Esophagus squamous epithelium (tissue), 5 donors: ENCODE data around the gene SEMA7A. TPM values are rescaled to one million over a fixed set of nuclear protein-coding genes. Genes with fewer than 3 reads are reported as not detected.
"Not testable (repeated sequence)": the region's sequence is repeated elsewhere in the genome, so short reads cannot be mapped to it uniquely, and the experiment has no call there.

ENCODE experiments used
- DNase-seq: peaks from one replicate; lab custom pipeline; 2025; lab: John Stamatoyannopoulos, UW
- H3K27ac ChIP-seq, 4 donors: fragments of 200-600 bp; sonication (generic); one replicate each; pipeline ENCODE4 v1.5.1; 2016 to 2019; ENCODE audit warnings: mild to moderate bottlenecking in 1 of 4
- H3K27me3 ChIP-seq, 4 donors: fragments of 200-600 bp; sonication (generic); 1 replicate in 3 of 4; 2 replicates in 1 of 4; pipeline versions ENCODE4 v1.5.1 to v1.6.0; 2017 to 2021; ENCODE audit warnings: antibody characterized with exemption in 1 of 4
- H3K36me3 ChIP-seq, 3 donors: fragments of 200-600 bp; sonication (generic); one replicate each; pipeline ENCODE4 v1.5.1; 2016 to 2019
- H3K4me1 ChIP-seq, 3 donors: fragments of 200-600 bp; sonication (generic); one replicate each; pipeline ENCODE4 v1.5.1; 2017 to 2019
- H3K4me3 ChIP-seq, 4 donors: fragments of 200-600 bp; sonication (generic); 1 replicate in 3 of 4; 2 replicates in 1 of 4; pipeline ENCODE4 v1.5.1; 2016 to 2019; ENCODE audit warnings: mild to moderate bottlenecking in 2 of 4, moderate library complexity in 1 of 4
- H3K9me3 ChIP-seq, 3 donors: fragments of 200-600 bp; sonication (generic); one replicate each; pipeline ENCODE4 v1.5.1; 2016 to 2019
- POLR2A ChIP-seq, 4 donors: fragments of 450-650 bp; IDR thresholded peaks; one replicate each; pipeline ENCODE4 v1.6.1; 2017; ENCODE audit warnings: antibody characterized with exemption in 4 of 4, mild to moderate bottlenecking in 4 of 4, moderate library complexity in 3 of 4
- WGBS, 2 donors: methylation state at CpG; one replicate each; pipeline ENCODE4 v1.1.5; 2018; 5-methylcytosine and 5-hydroxymethylcytosine counted together
- intact Hi-C: fragments of 100-400 bp; cut with DNase I; formaldehyde crosslinking; loops from one replicate; pipeline ENCODE4 v1.15.0; 2022
- total RNA-seq, 4 donors: library from RNA; depleted of rRNA; stranded (reverse); fragments of >200 nt; gene quantifications; one replicate each; pipeline ENCODE4 v1.1.0, GENCODE V29; 2016
- TF ChIP-seq, protein P1 (sequence below), 6 experiments: fragments of 450-650 bp in 4 of 6; fragments of 200-600 bp in 2 of 6; sonication (generic) in 2 of 6; IDR thresholded peaks; one replicate each; pipeline ENCODE4 v1.5.1; 2016 to 2019; ENCODE audit warnings: antibody characterized with exemption in 6 of 6, mild to moderate bottlenecking in 4 of 6, moderate library complexity in 4 of 6
- donor health status: DM: yes; HTN: yes; CAD: no.

SEMA7A gene
- total RNA-seq, 4 donors from 2014 or later = 1.2 to 7.5 (median 2.9) TPM

DNA sequence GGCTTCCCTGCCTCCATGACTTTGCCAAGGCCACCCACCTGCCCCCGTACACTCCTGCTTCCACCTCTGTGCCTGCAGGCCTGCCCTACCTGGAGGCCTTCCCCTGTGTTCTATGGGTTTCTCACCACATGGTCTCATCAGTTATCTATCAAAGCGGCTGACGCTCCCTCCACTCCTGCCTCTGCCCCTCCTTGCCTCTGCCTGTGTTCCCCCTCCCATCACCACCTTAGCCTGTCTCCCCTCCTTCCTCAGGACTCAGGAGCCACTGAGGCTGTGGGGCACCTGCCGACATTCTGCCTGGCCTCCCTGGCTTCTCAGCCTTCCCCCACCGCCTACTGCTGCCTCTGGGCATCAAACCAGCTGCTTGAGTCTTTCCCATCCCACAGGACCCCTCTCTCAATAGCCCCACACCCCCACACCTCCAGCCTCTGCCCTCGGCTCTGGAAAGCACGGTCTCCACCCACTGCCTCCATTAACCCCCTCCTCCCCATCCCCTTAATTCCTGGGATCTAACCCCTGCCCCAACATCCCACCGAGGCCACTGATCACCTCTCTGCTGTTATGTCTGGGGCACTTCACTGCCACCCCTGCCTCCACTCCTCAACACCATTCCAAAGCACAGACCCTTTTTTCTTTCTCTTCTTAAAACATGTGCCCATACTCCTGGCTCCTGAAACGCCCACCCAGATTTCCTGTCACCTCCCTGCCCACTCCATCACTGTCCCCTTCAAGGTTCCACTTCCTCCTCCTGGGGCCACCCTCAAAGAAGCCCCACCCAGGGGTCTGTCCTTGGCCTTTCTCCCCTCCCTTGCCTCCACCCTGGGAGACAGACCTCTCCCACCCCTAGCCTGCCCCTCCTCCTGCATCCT, 41.9 kb downstream of the SEMA7A start:
- intact Hi-C loops = no loop called here
- 73 to 74% methylated on average over 9 of the region's 9 CpGs for WGBS, 2 donors
- Histone ChIP-seq H3K36me3 (no peaks in the 10 kb centered on the region), H3K9me3 (no peaks in the 10 kb centered on the region), H3K27ac (no peak overlapping the region), H3K4me1 (peaks cover 0 to 10% (median 6%) of the 10 kb centered on the region in 3 donors), H3K27me3 (no peaks in the 10 kb centered on the region), H3K4me3 (no peak overlapping the region)
- TF ChIP-seq POLR2A (IDR thresholded peaks at IDR 0.05) = no peak
- TF ChIP-seq, protein P1, sequence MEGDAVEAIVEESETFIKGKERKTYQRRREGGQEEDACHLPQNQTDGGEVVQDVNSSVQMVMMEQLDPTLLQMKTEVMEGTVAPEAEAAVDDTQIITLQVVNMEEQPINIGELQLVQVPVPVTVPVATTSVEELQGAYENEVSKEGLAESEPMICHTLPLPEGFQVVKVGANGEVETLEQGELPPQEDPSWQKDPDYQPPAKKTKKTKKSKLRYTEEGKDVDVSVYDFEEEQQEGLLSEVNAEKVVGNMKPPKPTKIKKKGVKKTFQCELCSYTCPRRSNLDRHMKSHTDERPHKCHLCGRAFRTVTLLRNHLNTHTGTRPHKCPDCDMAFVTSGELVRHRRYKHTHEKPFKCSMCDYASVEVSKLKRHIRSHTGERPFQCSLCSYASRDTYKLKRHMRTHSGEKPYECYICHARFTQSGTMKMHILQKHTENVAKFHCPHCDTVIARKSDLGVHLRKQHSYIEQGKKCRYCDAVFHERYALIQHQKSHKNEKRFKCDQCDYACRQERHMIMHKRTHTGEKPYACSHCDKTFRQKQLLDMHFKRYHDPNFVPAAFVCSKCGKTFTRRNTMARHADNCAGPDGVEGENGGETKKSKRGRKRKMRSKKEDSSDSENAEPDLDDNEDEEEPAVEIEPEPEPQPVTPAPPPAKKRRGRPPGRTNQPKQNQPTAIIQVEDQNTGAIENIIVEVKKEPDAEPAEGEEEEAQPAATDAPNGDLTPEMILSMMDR (IDR thresholded peaks at IDR 0.05) = no peak
- DNase-seq = no peak

DNA sequence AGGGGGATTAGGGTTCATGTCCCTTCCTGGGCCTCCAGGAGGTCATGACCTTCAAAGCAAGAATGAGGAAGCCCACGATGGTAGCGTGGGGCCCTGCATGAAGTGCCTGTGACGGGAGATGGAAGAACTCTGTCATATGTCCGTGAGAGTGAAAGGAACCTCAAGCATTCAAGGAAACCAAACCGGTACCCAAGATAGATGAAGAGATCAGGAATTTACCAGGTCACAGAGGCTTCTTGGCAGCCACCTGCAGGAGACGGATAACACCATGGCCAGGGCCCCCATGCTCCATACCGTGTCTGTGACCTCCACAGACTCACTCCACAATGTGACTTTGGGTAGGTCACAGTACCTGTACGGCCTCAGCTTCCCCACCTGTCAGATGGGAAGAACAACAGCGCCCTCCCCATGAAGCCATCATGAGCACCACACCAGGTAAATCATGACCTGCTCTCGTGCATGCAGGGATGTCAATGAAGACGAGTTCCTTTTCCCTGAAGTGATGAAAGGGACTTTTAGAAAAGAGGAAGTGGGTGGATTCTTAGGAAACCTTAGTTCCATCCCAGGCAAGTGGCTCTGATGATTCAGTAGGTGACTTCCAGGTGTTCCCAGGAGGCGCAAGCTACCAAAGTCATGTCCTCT, 43.0 kb downstream of the SEMA7A start:
- H3K27ac ChIP-seq = no peak overlapping the region
- H3K36me3 ChIP-seq = no peaks in the 10 kb centered on the region
- intact Hi-C loops = no loop called here
- H3K27me3 ChIP-seq = no peaks in the 10 kb centered on the region
- no peak for DNase-seq
- no peak for TF ChIP-seq POLR2A (IDR thresholded peaks at IDR 0.05)
- TF ChIP-seq, protein P1 (IDR thresholded peaks at IDR 0.05) = no peak
- H3K4me1 ChIP-seq = peaks cover 0 to 9% (median 5%) of the 10 kb centered on the region in 3 donors
- no peak overlapping the region for H3K4me3 ChIP-seq
- H3K9me3 ChIP-seq = no peaks in the 10 kb centered on the region
- WGBS, 2 donors = 75 to 81% methylated on average over 11 to 12 of the region's 12 CpGs

DNA sequence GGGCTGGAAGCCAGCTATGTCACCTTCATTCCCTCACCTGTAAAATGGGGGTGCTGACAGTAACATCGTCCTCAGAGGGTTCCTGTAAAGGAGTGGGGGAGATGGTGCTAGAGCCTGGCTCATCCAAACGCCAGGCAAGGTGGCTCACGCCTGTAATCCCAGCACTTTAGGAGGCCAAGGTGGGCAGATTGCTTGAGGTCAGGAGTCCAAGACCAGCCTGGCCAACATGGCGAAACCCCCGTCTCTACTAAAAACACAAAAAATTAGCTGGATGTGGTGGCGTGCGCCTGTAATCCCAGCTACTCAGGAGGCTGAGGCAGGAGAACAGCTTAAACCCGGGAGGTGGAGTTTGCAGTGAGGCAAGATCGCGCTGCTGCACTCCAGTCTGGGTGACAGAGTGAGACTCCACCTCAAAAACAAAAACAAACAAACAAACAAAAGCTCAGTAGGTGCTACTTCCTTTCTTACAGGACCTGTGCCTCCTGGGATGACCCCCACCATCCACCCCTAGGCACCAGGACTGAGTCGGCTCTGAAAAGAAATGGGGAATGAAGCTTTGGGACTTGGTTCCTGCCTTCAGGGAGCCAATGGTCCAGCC, 43.6 kb downstream of the SEMA7A start:
- H3K36me3 ChIP-seq, H3K4me3 ChIP-seq, H3K27me3 ChIP-seq, intact Hi-C loops, H3K27ac ChIP-seq, DNase-seq, H3K9me3 ChIP-seq: not testable (repeated sequence)
- peaks cover 6 to 16% (median 10%) of the 10 kb centered on the region in 3 donors for H3K4me1 ChIP-seq
- WGBS, 2 donors = 79 to 90% methylated on average over 6 to 8 of the region's 11 CpGs

DNA sequence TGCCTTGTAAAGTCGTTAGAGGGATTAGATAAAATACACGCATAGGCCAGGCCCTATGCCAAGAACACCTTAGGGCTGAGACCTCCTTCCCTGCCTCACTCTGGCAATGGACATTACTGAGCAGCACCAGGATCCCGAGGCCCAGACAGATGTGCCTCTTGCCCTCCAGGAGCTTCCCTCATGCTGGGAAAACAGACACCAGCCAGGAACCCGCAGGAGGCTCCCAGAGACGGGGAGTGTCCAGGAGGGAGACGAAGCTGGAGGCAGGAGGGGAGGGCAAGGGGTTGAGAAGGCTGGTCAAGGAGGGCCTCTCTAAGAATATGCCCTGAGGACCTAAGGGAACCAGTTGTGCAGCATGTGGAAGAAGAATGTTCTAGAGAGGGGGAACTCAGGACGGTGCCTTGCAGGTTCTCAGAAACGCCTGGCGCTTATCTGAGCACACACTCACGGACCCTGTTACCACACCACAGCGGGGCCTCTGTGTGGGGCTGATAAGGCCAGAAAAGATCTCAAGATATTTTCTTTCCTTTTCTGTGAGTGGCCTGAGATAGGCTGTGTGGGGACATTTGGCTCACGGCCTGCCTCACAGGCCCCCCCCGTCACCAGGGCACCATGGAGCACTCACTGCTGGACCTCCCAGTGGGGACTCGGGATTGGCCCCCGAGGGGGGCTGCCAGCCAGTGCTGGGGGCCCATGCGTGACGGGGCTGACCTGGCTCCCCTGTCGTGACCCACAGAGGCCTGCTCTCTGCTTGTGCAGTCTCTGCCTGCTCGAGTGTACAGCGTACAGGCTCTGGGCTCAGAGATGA, 44.3 kb downstream of the SEMA7A start:
- 62 to 63% methylated on average over 4 to 10 of the region's 20 CpGs for WGBS, 2 donors
- intact Hi-C loops = no loop called here
- H3K9me3 ChIP-seq = no peaks in the 10 kb centered on the region
- DNase-seq = no peak
- TF ChIP-seq POLR2A (IDR thresholded peaks at IDR 0.05) = no peak
- TF ChIP-seq, protein P1 (IDR thresholded peaks at IDR 0.05) = no peak
- no peaks in the 10 kb centered on the region for H3K36me3 ChIP-seq
- H3K27me3 ChIP-seq = no peaks in the 10 kb centered on the region
- H3K4me1 ChIP-seq = peaks cover 13 to 23% (median 13%) of the 10 kb centered on the region in 3 donors
- no peak overlapping the region for H3K4me3 ChIP-seq
- no peak overlapping the region for H3K27ac ChIP-seq

DNA sequence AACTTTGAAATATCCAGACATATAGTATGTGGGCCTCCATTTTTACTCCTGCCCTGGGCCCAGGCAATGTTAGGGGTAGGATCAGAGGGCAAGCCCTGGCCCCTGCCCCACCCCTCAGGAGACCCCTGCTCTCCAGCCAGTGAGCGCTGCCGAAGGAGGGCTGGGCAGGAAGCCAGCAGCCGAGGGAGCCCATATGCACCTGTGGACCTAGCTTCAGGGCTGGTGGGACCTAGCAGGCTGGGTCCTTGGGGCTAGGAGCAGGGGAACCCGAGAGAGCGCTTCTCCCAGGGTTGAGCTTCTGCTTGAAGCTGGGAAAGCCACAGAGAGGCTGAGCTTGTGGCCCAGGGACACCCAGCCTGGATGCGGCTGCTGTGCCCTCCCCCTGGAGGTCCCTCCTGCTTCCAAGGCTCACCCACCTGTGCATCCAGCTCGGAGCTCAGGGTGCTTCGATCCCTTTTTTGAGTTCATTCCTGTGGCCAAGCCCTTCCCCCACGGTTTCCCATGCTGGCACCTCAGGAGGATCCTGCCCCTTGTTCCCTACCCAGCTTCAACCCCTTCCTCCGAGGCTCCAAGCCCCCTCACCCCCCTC, 45.3 kb downstream of the SEMA7A start:
- no peak overlapping the region for H3K27ac ChIP-seq
- H3K9me3 ChIP-seq = no peaks in the 10 kb centered on the region
- intact Hi-C loops = no loop called here
- H3K4me1 ChIP-seq = peaks cover 13 to 33% (median 23%) of the 10 kb centered on the region in 3 donors
- no peak for TF ChIP-seq POLR2A (IDR thresholded peaks at IDR 0.05)
- TF ChIP-seq, protein P1 (IDR thresholded peaks at IDR 0.05) = no peak
- H3K36me3 ChIP-seq = no peaks in the 10 kb centered on the region
- H3K27me3 ChIP-seq = no peaks in the 10 kb centered on the region
- no peak for DNase-seq
- no peak overlapping the region for H3K4me3 ChIP-seq
- 70 to 88% methylated on average over 2 to 5 of the region's 10 CpGs for WGBS, 2 donors
